ENCODE measurements around the gene RWDD4. TPM values are rescaled to one million over a fixed set of nuclear protein-coding genes. Genes with fewer than 3 reads are reported as not detected.

The RWDD4 gene
- total RNA-seq, 1 donor from 2014 or later = 20.6 TPM

DNA sequence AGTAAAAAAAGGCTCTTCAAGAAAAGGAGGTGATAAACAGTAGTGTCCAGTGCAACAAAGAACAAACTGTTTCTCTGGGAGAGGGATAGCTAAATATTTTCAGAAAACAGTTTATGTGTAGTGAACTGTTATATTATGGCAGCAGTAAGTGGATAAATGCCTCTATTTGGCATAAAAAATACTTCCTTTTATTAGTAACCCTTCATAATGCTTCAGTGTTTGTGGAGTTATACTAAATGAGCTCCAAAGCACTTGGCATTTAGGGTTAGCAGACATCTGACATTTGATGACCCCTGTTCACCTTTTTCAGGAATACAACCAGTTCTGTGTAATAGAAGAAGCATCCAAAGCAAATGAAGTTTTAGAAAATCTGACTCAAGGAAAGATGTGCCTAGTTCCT lies 32.0 kb upstream of the RWDD4 start:
- TF ChIP-seq, protein P1, sequence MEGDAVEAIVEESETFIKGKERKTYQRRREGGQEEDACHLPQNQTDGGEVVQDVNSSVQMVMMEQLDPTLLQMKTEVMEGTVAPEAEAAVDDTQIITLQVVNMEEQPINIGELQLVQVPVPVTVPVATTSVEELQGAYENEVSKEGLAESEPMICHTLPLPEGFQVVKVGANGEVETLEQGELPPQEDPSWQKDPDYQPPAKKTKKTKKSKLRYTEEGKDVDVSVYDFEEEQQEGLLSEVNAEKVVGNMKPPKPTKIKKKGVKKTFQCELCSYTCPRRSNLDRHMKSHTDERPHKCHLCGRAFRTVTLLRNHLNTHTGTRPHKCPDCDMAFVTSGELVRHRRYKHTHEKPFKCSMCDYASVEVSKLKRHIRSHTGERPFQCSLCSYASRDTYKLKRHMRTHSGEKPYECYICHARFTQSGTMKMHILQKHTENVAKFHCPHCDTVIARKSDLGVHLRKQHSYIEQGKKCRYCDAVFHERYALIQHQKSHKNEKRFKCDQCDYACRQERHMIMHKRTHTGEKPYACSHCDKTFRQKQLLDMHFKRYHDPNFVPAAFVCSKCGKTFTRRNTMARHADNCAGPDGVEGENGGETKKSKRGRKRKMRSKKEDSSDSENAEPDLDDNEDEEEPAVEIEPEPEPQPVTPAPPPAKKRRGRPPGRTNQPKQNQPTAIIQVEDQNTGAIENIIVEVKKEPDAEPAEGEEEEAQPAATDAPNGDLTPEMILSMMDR (IDR thresholded peaks at IDR 0.05) = no peak
- Mint-ChIP-seq H3K4me1 (ENCODE audit: unreplicated experiment) (no peaks in the 10 kb centered on the region), H3K36me3 (ENCODE audit: unreplicated experiment) (peaks cover 48% of the 10 kb centered on the region), H3K27me3 (ENCODE audit: unreplicated experiment) (no peaks in the 10 kb centered on the region), H3K9me3 (ENCODE audit: unreplicated experiment) (no peaks in the 10 kb centered on the region), H3K4me3 (ENCODE audit: unreplicated experiment) (no peak overlapping the region), H3K27ac (ENCODE audit: unreplicated experiment) (no peak overlapping the region)
- no peak for DNase-seq (ENCODE audit: extremely low spot score, unreplicated experiment)

DNA sequence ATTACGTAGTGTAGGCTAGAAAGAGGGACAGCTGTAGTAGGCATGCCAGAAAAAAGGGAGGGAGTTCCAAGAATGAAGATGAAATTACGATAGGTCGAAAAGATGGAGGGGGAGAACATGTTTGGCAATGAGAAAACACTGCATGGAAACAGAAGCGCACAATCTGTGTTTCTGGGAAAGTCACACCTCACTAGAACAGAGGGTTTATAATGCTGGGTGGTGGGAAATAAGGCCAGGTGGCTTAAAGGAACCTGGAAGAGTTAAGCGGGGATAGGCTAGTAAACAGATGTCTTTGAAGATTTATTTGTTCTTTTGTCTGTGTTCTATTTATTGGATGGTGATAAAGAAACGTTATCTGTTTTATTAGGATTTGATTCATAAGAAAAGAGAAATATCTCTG lies 29.2 kb upstream of the RWDD4 start:
- peaks cover 50% of the 10 kb centered on the region for H3K36me3 Mint-ChIP-seq (ENCODE audit: unreplicated experiment)
- H3K4me1 Mint-ChIP-seq (ENCODE audit: unreplicated experiment) = no peaks in the 10 kb centered on the region
- DNase-seq (ENCODE audit: extremely low spot score, unreplicated experiment) = no peak
- H3K27ac Mint-ChIP-seq (ENCODE audit: unreplicated experiment) = no peak overlapping the region
- no peaks in the 10 kb centered on the region for H3K9me3 Mint-ChIP-seq (ENCODE audit: unreplicated experiment)
- H3K4me3 Mint-ChIP-seq (ENCODE audit: unreplicated experiment) = no peak overlapping the region
- no peaks in the 10 kb centered on the region for H3K27me3 Mint-ChIP-seq (ENCODE audit: unreplicated experiment)
- TF ChIP-seq, protein P1 (IDR thresholded peaks at IDR 0.05) = no peak

DNA sequence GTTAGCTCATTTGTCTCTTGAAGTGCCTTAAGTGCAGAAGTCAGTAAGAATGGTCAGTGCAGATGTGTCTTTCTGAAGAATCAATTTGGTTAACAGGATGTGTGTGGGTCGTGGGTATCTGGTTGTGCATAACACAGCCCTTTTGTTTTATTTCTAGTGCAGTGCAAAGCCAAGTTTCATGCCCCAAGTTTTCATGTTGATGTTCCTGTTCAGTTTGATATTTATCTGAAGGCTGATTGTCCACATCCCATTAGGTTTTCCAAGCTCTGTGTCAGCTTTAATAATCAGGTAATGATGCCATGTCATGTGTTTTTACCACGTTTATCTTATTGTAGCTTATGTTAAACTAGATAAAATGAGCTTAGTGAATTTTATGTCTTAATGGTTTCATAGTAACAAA lies 27.5 kb upstream of the RWDD4 start:
- H3K27me3 Mint-ChIP-seq (ENCODE audit: unreplicated experiment) = no peaks in the 10 kb centered on the region
- no peaks in the 10 kb centered on the region for H3K9me3 Mint-ChIP-seq (ENCODE audit: unreplicated experiment)
- H3K36me3 Mint-ChIP-seq (ENCODE audit: unreplicated experiment) = peaks cover 44% of the 10 kb centered on the region
- H3K4me1 Mint-ChIP-seq (ENCODE audit: unreplicated experiment) = no peaks in the 10 kb centered on the region
- TF ChIP-seq, protein P1 (IDR thresholded peaks at IDR 0.05) = no peak
- no peak for DNase-seq (ENCODE audit: extremely low spot score, unreplicated experiment)
- H3K4me3 Mint-ChIP-seq (ENCODE audit: unreplicated experiment) = no peak overlapping the region
- no peak overlapping the region for H3K27ac Mint-ChIP-seq (ENCODE audit: unreplicated experiment)

DNA sequence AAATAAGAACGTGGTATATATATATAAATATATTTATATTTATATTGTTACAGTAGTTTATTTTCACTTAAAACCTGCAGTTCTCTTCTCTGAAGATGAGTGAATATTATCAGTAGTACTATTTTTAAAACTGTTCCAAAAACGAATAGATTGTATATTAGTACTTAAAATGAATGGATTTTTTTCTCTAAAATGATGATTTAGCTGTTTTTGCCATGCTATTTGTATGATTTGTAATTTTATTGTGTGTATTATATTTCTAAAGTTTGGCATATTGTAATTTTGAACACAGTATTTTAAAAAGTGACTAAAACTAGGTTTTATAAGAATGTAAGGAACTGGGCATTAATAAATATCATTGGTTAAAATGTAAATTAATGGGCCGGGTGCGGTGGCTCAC lies 22.1 kb upstream of the RWDD4 start:
- TF ChIP-seq, protein P1 (IDR thresholded peaks at IDR 0.05) = no peak
- Mint-ChIP-seq H3K27me3 (ENCODE audit: unreplicated experiment) (no peaks in the 10 kb centered on the region), H3K36me3 (ENCODE audit: unreplicated experiment) (peaks cover 42% of the 10 kb centered on the region), H3K27ac (ENCODE audit: unreplicated experiment) (no peak overlapping the region), H3K4me3 (ENCODE audit: unreplicated experiment) (no peak overlapping the region), H3K4me1 (ENCODE audit: unreplicated experiment) (no peaks in the 10 kb centered on the region), H3K9me3 (ENCODE audit: unreplicated experiment) (no peaks in the 10 kb centered on the region)
- no peak for DNase-seq (ENCODE audit: extremely low spot score, unreplicated experiment)

DNA sequence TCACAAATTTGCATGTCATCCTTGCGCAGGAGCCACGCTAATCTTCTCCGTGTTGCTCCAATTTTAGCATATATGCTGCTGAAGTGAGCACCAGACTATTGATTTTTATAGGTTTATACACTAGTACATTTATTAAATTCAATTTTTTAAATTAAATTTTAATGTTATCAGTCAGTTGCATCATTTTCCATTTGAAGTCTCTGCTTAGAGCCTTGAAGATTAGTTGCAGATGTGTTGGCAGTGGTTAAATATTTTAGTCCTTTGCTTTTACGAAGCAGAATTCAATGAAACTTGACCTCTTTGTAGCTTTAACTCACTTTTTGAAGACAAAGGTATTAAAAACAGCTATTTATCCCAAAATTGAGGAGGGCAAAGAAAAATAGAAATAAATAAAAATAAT lies 16.6 kb upstream of the RWDD4 start:
- H3K9me3 Mint-ChIP-seq (ENCODE audit: unreplicated experiment) = no peaks in the 10 kb centered on the region
- H3K4me3 Mint-ChIP-seq (ENCODE audit: unreplicated experiment) = no peak overlapping the region
- H3K27me3 Mint-ChIP-seq (ENCODE audit: unreplicated experiment) = no peaks in the 10 kb centered on the region
- no peak for DNase-seq (ENCODE audit: extremely low spot score, unreplicated experiment)
- peaks cover 35% of the 10 kb centered on the region for H3K36me3 Mint-ChIP-seq (ENCODE audit: unreplicated experiment)
- H3K4me1 Mint-ChIP-seq (ENCODE audit: unreplicated experiment) = peaks cover 1% of the 10 kb centered on the region
- TF ChIP-seq, protein P1 (IDR thresholded peaks at IDR 0.05) = no peak
- H3K27ac Mint-ChIP-seq (ENCODE audit: unreplicated experiment) = no peak overlapping the region

Measured in osteocyte (in vitro differentiated cells).